HFFc6 (cell line): ENCODE results near the gene IGSF3. TPM values are rescaled to one million over a fixed set of nuclear protein-coding genes. Genes with fewer than 3 reads are reported as not detected.

Experiments
- DNase-seq: peaks from one replicate; pipeline ENCODE4 v3.0.0-alpha.2; 2018
- H3K27ac Mint-ChIP-seq: 2 replicates; pipeline ENCODE4 v1.8.0; 2020; ENCODE audit warnings: mild to moderate bottlenecking, mixed read lengths
- H3K27me3 Mint-ChIP-seq: 2 replicates; pipeline ENCODE4 v1.8.0; 2021; ENCODE audit warnings: mild to moderate bottlenecking, moderate library complexity, mixed read lengths; ENCODE audit not compliant: insufficient read depth
- H3K36me3 Mint-ChIP-seq: 2 replicates; pipeline ENCODE4 v1.8.0; 2021; ENCODE audit warnings: low read depth, mixed read lengths
- H3K4me1 Mint-ChIP-seq: 2 replicates; pipeline ENCODE4 v1.8.0; 2020; ENCODE audit warnings: low read depth, mixed read lengths
- H3K4me3 Mint-ChIP-seq: 2 replicates; pipeline ENCODE4 v1.8.0; 2020; ENCODE audit warnings: mild to moderate bottlenecking, moderate library complexity, mixed read lengths
- H3K9me3 Mint-ChIP-seq: 2 replicates; pipeline ENCODE4 v1.8.0; 2020; ENCODE audit warnings: mild to moderate bottlenecking, mixed read lengths
- microRNA-seq: library from miRNA; unstranded; fragments of <30 nt; microRNA quantifications from one replicate; pipeline ENCODE4, GENCODE V29; 2019
- total RNA-seq, 6 experiments: library from RNA; stranded (reverse); fragmentation: NEBNext Ultra II Directional; extraction: Animal tissue kit (Norgen Biotek cat#: 25700); gene quantifications; 2 replicates in 1 of 6; 3 replicates in 5 of 6; pipeline ENCODE4 v1.2.3, GENCODE V29; 2021
- TF ChIP-seq, protein P1 (sequence below): fragments of 200-600 bp; sonication (generic); IDR thresholded peaks from 2 replicates; pipeline ENCODE4 v1.5.0; 2021; ENCODE audit warnings: antibody characterized with exemption, mild to moderate bottlenecking

Gene IGSF3
- total RNA-seq, 6 experiments from 2014 or later = not detected

DNA sequence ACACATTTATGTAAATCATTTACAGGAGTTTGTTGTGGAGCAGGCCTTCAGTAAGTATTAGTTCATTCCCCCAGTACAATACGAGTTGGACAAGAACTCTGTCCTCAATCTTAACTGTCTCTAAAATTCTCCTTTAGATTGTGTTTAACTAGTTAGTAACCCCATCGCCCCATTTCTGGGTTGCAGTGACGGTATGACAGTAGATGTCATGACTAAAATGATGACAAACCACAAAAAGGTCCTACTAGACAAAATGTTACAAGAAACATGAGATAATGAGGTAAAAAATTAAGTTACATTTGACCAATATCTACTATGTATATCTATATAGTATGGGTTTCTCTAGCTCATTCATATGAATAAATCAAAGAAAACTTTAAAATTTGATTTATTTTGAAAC, 137.9 kb downstream of the IGSF3 start:
- no peaks in the 10 kb centered on the region; the same call in none of the 2 replicates for H3K27me3 Mint-ChIP-seq
- no peak for DNase-seq
- H3K4me3 Mint-ChIP-seq = no peak overlapping the region
- H3K27ac Mint-ChIP-seq = peak overlapping the region; percentile 51
- TF ChIP-seq, protein P1, sequence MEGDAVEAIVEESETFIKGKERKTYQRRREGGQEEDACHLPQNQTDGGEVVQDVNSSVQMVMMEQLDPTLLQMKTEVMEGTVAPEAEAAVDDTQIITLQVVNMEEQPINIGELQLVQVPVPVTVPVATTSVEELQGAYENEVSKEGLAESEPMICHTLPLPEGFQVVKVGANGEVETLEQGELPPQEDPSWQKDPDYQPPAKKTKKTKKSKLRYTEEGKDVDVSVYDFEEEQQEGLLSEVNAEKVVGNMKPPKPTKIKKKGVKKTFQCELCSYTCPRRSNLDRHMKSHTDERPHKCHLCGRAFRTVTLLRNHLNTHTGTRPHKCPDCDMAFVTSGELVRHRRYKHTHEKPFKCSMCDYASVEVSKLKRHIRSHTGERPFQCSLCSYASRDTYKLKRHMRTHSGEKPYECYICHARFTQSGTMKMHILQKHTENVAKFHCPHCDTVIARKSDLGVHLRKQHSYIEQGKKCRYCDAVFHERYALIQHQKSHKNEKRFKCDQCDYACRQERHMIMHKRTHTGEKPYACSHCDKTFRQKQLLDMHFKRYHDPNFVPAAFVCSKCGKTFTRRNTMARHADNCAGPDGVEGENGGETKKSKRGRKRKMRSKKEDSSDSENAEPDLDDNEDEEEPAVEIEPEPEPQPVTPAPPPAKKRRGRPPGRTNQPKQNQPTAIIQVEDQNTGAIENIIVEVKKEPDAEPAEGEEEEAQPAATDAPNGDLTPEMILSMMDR = no peak
- H3K4me1 Mint-ChIP-seq = peaks cover 45% of the 10 kb centered on the region
- H3K9me3 Mint-ChIP-seq = no peaks in the 10 kb centered on the region
- H3K36me3 Mint-ChIP-seq = peaks cover 42% of the 10 kb centered on the region

DNA sequence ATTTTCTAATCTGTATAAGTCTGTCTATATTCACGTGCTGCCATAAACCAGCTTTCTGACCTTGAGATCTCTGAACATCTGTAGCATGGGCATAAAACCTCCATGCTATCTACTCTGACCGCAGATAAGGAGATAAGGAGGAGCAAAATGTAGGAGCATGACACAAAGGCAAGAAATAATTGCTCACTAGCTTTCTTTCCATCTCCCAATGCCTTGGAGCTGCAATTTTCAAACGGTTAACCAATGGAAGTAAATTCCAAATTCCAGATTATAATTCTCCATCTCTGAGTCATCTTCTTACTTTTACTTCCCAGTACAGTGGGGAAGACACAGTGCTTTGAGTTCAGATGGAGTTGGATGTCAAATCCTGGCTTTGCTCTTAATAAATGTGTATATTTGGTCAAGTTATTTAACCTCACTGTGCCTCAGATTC, 138.3 kb downstream of the IGSF3 start:
- H3K27ac Mint-ChIP-seq = peak overlapping the region; percentile 51
- TF ChIP-seq, protein P1 = no peak
- no peaks in the 10 kb centered on the region for H3K9me3 Mint-ChIP-seq
- H3K4me3 Mint-ChIP-seq = peak overlapping the region; percentile 2; the same call in 1 of the 2 replicates
- DNase-seq = peak; percentile 82
- peaks cover 42% of the 10 kb centered on the region for H3K36me3 Mint-ChIP-seq
- no peaks in the 10 kb centered on the region; the same call in none of the 2 replicates for H3K27me3 Mint-ChIP-seq
- peaks cover 45% of the 10 kb centered on the region for H3K4me1 Mint-ChIP-seq

DNA sequence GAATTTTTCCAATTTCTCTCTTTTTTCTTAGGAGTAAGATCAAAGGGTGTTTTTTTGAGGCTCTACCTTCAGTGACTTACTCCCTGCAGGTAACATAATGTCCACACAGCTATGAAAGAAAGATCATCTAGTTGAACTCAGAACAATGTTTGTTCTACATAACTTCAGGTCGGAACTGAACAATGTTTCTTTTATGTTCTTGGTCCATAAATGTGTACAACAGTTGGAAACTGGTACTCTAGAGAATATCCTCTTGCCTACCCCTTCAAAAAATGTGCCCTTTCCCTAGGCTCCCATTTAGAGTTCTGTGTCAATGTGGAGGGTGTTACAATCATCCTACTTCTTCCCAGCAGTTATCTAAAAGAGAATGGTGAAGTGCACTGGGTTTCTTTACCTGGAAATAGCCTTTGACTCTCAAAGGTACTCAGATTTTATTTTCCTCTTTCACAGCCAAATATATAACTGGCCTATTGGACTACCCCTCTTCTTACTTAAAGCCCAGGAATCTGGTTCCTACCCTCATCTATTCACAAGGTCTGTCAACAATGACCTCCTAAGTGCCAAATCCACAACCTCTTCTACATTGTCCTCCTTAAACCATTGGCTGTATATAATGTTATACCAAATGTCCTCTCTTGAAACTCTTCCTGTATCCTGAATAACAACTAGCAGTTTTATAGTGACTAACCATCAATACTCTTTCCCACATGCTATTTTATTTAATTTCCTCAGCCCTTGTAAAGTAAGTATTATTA, 139.0 kb downstream of the IGSF3 start:
- peak overlapping the region; percentile 2; the same call in 1 of the 2 replicates for H3K4me3 Mint-ChIP-seq
- peaks cover 41% of the 10 kb centered on the region for H3K4me1 Mint-ChIP-seq
- peaks cover 35% of the 10 kb centered on the region for H3K36me3 Mint-ChIP-seq
- no peaks in the 10 kb centered on the region; the same call in none of the 2 replicates for H3K27me3 Mint-ChIP-seq
- no peaks in the 10 kb centered on the region for H3K9me3 Mint-ChIP-seq
- DNase-seq = no peak
- TF ChIP-seq, protein P1 = no peak
- peak overlapping the region; percentile 51 for H3K27ac Mint-ChIP-seq

DNA sequence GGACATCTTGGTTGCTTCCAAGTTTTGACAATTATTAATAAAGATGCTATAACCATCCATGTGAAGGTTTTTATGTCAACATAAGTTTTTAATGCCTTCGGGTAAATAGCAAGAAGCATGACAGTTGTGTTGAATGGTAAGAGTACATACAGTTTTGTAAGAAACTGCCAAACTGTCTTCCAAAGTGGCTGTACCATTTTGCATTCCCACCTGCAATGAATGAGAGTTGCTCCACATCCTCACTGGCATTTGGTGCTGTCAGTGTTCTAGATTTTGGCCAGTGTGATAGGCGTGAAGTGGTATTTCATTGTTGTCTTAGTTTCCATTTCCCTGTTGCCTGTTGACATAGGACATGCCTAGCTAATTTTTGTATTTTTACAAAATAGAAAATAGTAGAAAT, 142.1 kb downstream of the IGSF3 start:
- H3K36me3 Mint-ChIP-seq = peaks cover 21% of the 10 kb centered on the region
- H3K4me1 Mint-ChIP-seq = peaks cover 44% of the 10 kb centered on the region
- H3K4me3 Mint-ChIP-seq = no peak overlapping the region
- DNase-seq = no peak
- TF ChIP-seq, protein P1 = no peak
- H3K27ac Mint-ChIP-seq = no peak overlapping the region
- H3K9me3 Mint-ChIP-seq = no peaks in the 10 kb centered on the region
- H3K27me3 Mint-ChIP-seq = no peaks in the 10 kb centered on the region; the same call in 1 of the 2 replicates

Small RNAs within 50 kb of the gene (microRNA-seq; reads per million reads assigned to microRNA genes)
- 5.4 reads per million for gene MIR320B1
- not detected for gene MIR548AC

Other genes with a start within 250 kb of the IGSF3 start
- 1 to 10 TPM; 6.6 to 9.5 (median 8.5) TPM for gene CD58, start 96.7 kb downstream of the IGSF3 start, total RNA-seq
- not detected for gene CD2, start 86.7 kb upstream of the IGSF3 start, total RNA-seq
- gene PTGFRN, start 242.2 kb upstream of the IGSF3 start, total RNA-seq = under 1 TPM in 1 of 6 experiments, not detected in 5; 0.14 TPM